Body of pancreas (tissue), 4 donors: ENCODE data around the gene XRRA1. TPM values are rescaled to one million over a fixed set of nuclear protein-coding genes. Genes with fewer than 3 reads are reported as not detected.

Experiments used
- ATAC-seq: fragments of 150-250 bp; one replicate; pipeline ENCODE4 v1.9.1; 2016
- DNase-seq, 4 donors: peaks; one replicate each; pipeline ENCODE4 v3.0.0-alpha.2; 2019
- H3K27ac ChIP-seq, 4 donors: fragments of 200-600 bp; sonication (generic); 1 replicate in 3 of 4; 2 replicates in 1 of 4; pipeline versions ENCODE4 v1.5.1 to v1.6.1; 2016 to 2019; ENCODE audit warnings: mild to moderate bottlenecking in 1 of 4, mixed read lengths in 1 of 4, moderate library complexity in 1 of 4
- H3K27me3 ChIP-seq, 2 donors: fragments of 200-600 bp; sonication (generic); one replicate each; pipeline ENCODE4 v1.6.0; 2016; ENCODE audit warnings: mild to moderate bottlenecking in 1 of 2
- H3K36me3 ChIP-seq, 2 donors: fragments of 200-600 bp; sonication (generic); replicated peaks in 1 of 2; 2 replicates each; pipeline ENCODE4 v1.5.1; 2016; ENCODE audit warnings: low read depth in 2 of 2; ENCODE audit not compliant: insufficient read depth in 1 of 2
- H3K4me1 ChIP-seq: fragments of 200-600 bp; sonication (generic); one replicate; pipeline ENCODE4 v1.6.0; 2016
- H3K4me3 ChIP-seq, 2 donors: fragments of 200-600 bp; sonication (generic); 1 replicate in 1 of 2; 2 replicates in 1 of 2; pipeline ENCODE4 v1.5.1; 2016 to 2019
- H3K9me3 ChIP-seq, 3 donors: fragments of 200-600 bp; sonication (generic); 1 replicate in 2 of 3; 2 replicates in 1 of 3; pipeline ENCODE4 v1.5.1; 2016
- POLR2A ChIP-seq, 3 donors: fragments of 450-650 bp; IDR thresholded peaks; one replicate each; pipeline ENCODE4 v1.6.1; 2016; ENCODE audit warnings: antibody characterized with exemption in 3 of 3, mild to moderate bottlenecking in 2 of 3
- WGBS, 2 donors: methylation state at CpG; one replicate each; pipeline ENCODE4 v1.1.5; 2017; 5-methylcytosine and 5-hydroxymethylcytosine counted together
- intact Hi-C: fragments of 100-400 bp; cut with DNase I; formaldehyde crosslinking; loops from one replicate; pipeline ENCODE4 v1.15.1; 2023
- total RNA-seq, 2 donors: library from RNA; depleted of rRNA; stranded (reverse); fragments of >200 nt; gene quantifications; one replicate each; pipeline ENCODE4 v1.1.0, GENCODE V29; 2016
- TF ChIP-seq, protein P1 (sequence below), 7 experiments: fragments of 450-650 bp in 4 of 7; fragments of 200-600 bp in 3 of 7; sonication (generic) in 3 of 7; IDR thresholded peaks; one replicate each; pipeline ENCODE4 v1.5.1; 2016 to 2019; ENCODE audit warnings: antibody characterized with exemption in 7 of 7

The XRRA1 gene
- total RNA-seq, 2 donors from 2014 or later: 15.6 to 35.3 TPM

DNA sequence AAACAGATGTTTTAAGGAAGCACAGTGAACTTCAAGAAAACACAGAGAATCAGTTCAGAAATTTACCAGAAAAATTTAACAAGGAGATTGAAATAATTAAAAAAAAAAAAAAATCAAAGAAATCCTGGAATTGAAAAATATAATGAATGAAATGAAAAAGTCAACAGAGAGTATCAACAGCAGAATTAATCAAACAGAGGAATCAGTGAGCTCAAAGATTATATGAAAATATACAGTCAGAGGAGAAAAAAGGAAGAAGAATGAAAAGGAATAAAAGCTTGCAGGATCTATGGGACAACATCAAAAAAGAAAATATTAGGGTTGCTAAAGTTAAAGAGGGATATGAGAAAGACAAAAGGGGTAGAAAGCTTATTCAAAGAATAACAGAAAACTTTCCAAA, 82.3 kb downstream of the XRRA1 start:
- H3K9me3 ChIP-seq: peaks cover 2 to 62% (median 3%) of the 10 kb centered on the region in 3 donors
- H3K4me3 ChIP-seq: no peak overlapping the region
- no peak for TF ChIP-seq POLR2A (IDR thresholded peaks at IDR 0.05)
- TF ChIP-seq, protein P1, sequence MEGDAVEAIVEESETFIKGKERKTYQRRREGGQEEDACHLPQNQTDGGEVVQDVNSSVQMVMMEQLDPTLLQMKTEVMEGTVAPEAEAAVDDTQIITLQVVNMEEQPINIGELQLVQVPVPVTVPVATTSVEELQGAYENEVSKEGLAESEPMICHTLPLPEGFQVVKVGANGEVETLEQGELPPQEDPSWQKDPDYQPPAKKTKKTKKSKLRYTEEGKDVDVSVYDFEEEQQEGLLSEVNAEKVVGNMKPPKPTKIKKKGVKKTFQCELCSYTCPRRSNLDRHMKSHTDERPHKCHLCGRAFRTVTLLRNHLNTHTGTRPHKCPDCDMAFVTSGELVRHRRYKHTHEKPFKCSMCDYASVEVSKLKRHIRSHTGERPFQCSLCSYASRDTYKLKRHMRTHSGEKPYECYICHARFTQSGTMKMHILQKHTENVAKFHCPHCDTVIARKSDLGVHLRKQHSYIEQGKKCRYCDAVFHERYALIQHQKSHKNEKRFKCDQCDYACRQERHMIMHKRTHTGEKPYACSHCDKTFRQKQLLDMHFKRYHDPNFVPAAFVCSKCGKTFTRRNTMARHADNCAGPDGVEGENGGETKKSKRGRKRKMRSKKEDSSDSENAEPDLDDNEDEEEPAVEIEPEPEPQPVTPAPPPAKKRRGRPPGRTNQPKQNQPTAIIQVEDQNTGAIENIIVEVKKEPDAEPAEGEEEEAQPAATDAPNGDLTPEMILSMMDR (IDR thresholded peaks at IDR 0.05): no peak
- H3K27ac ChIP-seq: no peak overlapping the region
- no peaks in the 10 kb centered on the region for H3K27me3 ChIP-seq
- DNase-seq (no peak), ATAC-seq (no peak)
- intact Hi-C loops: no loop called here
- no peaks in the 10 kb centered on the region for H3K4me1 ChIP-seq
- peaks cover 0 to 5% of the 10 kb centered on the region in 2 donors for H3K36me3 ChIP-seq

DNA sequence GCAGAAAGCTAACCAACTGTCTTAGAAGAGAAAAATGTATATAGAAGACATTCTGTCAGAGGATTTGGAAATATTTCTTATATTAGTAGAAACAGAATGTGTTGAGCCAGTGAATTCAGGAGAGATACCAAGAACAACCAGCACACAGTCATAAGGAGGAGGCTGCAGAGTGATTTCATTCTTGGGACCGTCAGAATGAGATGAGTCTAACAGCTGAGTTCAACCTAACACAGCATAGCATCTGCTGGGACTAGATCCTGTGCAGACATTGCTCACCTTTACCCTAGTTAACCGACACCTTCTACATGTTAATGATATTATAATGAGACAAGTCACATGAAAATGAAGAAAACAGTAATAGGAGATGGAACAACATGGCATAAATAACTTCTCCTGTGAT, 85.5 kb downstream of the XRRA1 start:
- Histone ChIP-seq H3K4me1 (no peaks in the 10 kb centered on the region), H3K27ac (no peak overlapping the region), H3K9me3 (peaks cover 0 to 39% (median 3%) of the 10 kb centered on the region in 3 donors), H3K36me3 (no peaks in the 10 kb centered on the region), H3K4me3 (no peak overlapping the region), H3K27me3 (no peaks in the 10 kb centered on the region)
- no peak for TF ChIP-seq POLR2A (IDR thresholded peaks at IDR 0.05)
- TF ChIP-seq, protein P1 (IDR thresholded peaks at IDR 0.05): no peak
- DNase-seq (no peak), ATAC-seq (no peak)
- WGBS, 2 donors: 82 to 98% methylated on average over 2 of the region's 2 CpGs
- intact Hi-C loops: no loop called here

DNA sequence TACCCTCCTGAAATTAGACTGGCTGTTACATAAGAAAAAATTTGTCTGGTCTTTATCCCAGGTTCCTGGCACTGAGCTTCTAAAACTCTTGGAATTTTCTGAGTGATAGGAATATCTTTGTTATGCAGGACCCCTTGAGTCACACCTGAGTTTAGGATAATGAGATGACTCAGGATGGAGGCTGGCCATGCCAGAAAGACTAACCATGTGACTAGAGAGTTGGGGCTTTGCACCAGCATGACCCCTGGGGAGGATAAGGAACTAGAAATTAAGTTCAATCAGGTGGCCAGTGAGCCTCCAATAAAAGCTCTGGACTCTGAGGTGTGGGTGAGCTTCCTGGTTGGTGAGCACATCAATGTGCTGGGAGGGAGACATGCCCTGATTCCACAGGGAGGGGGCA, 88.1 kb downstream of the XRRA1 start:
- ATAC-seq (no peak), DNase-seq (no peak)
- intact Hi-C loops: no loop called here
- Histone ChIP-seq H3K9me3 (peaks cover 0 to 16% (median 0%) of the 10 kb centered on the region in 3 donors), H3K27ac (no peak overlapping the region), H3K4me1 (no peaks in the 10 kb centered on the region), H3K36me3 (no peaks in the 10 kb centered on the region), H3K4me3 (no peak overlapping the region), H3K27me3 (no peaks in the 10 kb centered on the region)
- TF ChIP-seq, protein P1 (IDR thresholded peaks at IDR 0.05): no peak
- no peak for TF ChIP-seq POLR2A (IDR thresholded peaks at IDR 0.05)

DNA sequence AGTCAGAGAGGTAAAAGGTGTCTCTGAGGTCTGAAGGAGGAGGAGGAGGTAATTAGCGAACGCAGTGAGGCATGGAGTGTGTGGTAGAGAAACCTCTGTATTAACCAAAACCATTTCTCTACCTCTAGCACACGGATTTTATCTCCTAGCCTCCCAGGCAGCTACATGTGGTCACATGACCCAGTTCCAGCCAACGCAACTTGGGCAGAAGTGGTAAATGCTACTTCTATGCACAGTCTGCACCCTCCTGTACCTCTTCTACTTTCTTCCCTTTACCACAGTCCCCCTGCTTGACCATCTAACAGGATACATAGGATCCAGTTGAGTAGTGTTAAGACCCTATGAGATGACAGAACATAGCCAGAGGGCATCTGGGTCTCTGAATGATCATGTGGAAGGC, 95.7 kb downstream of the XRRA1 start:
- intact Hi-C loops: no loop called here
- Histone ChIP-seq H3K27ac (no peak overlapping the region), H3K4me3 (no peak overlapping the region), H3K27me3 (no peaks in the 10 kb centered on the region), H3K36me3 (no peaks in the 10 kb centered on the region), H3K4me1 (no peaks in the 10 kb centered on the region), H3K9me3 (no peaks in the 10 kb centered on the region)
- no peak for TF ChIP-seq POLR2A (IDR thresholded peaks at IDR 0.05)
- TF ChIP-seq, protein P1 (IDR thresholded peaks at IDR 0.05): no peak
- DNase-seq (no peak), ATAC-seq (no peak)
- WGBS, 2 donors: 93 to 99% methylated on average over 4 of the region's 4 CpGs

DNA sequence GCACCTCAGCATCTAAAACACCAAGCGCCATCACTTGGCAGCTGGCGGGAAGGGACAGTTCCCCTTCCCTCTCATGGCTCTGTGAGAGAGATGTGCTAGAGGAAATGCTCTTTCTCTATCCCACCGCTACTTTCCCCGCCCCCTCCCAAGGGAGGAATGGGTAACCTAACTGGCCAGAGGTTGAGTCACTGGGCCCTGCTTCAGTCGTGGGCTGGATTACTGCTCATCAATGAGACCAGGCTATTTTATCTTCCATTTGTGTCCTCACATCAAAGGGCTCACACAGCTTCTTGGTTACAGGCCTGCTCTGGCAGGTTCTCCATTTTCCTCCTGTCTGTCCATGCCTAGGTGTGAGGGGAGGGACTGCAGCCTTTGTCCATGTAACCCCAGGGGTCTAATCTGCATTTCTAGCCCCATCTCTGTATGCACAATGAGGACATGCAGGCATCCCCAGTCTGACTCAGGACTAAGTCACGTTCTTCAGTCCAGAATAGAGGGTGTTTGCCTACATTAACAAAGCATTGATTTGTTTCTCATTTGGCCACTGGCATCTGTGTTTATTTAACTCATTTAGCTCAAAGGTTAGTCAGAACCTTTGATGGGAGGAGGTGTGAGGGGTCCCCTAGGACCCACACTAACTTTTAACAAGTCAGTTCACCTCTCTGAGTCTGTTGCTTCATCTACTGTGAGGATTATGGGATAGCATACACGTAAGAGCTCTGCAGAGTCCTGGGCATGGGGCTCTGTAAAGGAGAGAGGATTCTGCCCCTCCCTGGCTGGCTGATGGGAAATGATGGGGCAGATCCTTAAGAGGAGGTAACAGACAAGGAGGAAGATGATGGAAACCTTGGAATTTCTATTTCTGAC, 99.1 kb downstream of the XRRA1 start:
- no peaks in the 10 kb centered on the region for H3K27me3 ChIP-seq
- peaks cover 0 to 5% of the 10 kb centered on the region in 2 donors for H3K36me3 ChIP-seq
- no peak for TF ChIP-seq POLR2A (IDR thresholded peaks at IDR 0.05)
- TF ChIP-seq, protein P1 (IDR thresholded peaks at IDR 0.05): no peak
- intact Hi-C loops: no loop called here
- WGBS, 2 donors: 73 to 81% methylated on average over 6 to 7 of the region's 7 CpGs
- DNase-seq: peak in 1 of 4 donors; percentile 18
- H3K9me3 ChIP-seq: no peaks in the 10 kb centered on the region
- H3K27ac ChIP-seq: no peak overlapping the region
- no peak for ATAC-seq
- no peak overlapping the region for H3K4me3 ChIP-seq
- H3K4me1 ChIP-seq: no peaks in the 10 kb centered on the region
